Astrocyte of the hippocampus (primary cell): ENCODE measurements around the gene ZNF580.

Source experiments
- DNase-seq: peaks from one replicate; pipeline ENCODE4 v3.0.0; 2011; ENCODE audit warnings: low read depth, low spot score

Gene ZNF580

DNA sequence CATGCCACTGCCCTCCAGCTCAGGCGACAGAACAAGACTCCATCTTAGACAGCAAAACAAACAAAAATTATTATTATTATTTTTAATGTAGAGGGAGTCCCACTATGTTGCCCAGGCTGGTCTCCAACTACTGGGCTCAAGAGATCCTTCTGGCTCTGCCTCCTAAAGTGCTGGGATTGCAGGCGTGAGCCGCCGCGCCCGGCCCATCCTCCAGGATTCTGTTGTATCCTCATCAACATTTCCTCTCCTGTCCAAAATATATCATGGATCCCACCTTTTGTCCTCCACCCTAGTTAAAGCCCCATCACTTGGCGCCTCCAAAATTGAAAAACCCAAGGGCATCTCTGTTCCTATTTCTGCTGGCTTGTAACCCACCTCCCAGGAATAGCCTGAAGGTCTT, 17.7 kb upstream of the ZNF580 start:
- DNase-seq: no peak

DNA sequence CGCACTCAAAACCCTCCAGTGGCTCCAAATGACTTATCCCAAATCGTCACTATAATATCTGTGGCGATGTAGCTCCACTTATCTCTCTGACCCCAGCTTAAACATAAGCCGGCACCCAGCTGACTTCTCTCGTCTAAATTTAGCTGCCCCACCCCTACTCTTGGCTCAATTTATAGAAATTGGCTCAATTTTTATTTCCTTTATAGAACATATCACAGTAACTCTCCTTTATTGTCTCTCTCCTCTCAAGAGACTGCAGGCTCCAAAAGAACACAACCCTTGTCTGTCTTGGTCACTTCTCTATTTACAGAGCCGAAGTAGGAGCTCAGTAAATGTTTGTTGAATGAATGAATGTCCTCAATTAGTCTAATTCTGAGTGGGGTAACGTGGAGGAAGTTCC, 17.2 kb upstream of the ZNF580 start:
- no peak for DNase-seq

DNA sequence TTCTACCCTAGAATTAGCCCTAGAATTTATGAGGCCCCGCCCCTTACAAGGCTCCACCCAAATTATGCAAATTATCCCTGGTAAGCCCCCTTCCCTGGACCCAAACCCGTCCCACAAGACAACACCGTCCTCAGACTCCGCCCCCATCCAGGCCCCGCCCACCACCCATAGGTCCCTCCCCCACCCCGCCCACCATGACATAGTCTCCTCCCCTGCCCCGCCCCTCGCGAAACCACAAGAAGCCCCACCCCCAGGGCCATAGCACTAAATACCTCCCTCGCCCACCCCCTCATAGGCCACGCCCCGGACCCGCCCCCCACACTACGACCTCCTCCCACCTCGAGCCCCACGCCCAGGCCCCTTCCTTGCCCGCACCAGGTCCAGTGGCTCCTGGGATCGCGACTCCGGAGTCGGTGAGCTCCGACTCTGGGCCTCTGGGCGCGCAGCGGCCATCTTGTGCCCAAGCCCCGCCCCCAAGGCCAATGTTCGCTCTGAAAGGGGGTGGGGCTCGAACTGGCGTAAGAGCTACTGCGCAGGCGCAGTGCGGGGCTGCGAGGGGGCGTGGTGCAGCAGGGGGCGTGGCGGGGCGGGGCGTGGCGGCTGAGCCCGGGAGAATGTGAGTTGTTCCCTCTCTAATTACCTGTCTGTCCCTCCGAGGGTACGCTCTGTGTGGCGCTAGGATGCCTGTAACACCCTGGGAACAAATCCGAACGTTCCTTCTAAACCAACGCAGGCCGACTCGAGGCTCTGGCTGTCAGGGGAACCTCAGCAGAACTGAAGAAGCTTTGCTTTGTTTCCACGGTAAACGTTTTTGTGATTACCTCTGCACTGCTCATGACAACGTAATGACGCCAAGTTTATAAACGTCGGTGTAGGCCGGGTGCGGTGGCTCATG, 16.4 kb upstream of the ZNF580 start, which contains the start of gene ZNF784:
ZNF784 (minus strand) TSS at position 458 of the 895 bp plus-strand sequence; CDS start at position 453, 5 bp downstream.
- peak; percentile 98 for DNase-seq

DNA sequence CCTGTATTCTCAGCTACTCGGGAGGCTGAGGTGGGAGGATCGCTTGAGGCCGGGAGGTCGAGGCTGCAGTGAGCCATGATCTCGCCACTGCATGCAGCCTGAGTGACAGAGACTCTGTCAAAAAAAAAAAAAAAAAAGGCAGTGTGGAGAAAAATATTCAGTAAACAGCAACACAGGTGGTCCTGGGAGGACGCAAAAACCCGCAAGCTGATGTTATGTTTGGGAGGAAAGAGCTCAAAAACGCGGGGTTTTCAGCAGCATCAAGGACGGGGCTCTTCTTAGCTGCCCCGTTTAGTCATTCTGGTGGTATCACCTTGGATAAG, 15.8 kb upstream of the ZNF580 start:
- no peak for DNase-seq

DNA sequence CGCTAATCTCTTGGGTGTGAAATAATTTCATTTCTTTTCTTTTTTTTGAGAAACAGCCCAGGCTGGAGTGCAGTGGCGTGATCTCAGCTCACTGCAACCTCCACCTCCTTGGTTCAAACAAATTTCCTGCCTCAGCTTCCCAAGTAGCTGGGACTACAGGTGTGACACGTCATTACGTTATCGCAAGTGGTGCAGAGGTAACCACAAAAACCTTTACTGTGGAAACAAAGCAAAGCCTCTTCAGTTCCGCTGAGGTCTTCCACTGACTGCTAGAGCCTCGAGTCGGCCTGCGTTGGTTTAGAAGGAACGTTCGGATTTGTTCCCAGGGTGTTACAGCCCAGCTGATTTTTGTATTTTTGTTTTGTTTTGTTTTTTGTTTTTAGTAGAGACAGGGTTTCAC, 14.5 kb upstream of the ZNF580 start:
- DNase-seq: no peak

DNA sequence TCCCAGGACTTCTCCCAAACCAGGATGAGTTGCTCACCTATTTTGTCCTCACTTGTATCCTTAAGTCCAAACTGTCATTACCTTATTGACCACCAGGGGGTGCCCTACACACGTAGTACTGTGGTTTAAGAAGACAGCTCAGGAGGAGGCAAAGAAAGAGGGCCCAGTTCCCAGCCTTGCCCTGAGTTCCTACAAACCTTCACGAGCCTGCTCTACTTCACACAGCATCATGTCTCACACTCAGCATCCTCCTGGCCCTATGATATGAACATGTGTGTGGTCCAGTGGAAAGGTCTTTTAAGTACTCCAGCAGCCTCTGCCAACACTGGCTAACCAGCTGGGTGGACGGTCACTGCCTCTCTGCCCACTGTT, 8.4 kb upstream of the ZNF580 start:
- DNase-seq: peak; percentile 94

DNA sequence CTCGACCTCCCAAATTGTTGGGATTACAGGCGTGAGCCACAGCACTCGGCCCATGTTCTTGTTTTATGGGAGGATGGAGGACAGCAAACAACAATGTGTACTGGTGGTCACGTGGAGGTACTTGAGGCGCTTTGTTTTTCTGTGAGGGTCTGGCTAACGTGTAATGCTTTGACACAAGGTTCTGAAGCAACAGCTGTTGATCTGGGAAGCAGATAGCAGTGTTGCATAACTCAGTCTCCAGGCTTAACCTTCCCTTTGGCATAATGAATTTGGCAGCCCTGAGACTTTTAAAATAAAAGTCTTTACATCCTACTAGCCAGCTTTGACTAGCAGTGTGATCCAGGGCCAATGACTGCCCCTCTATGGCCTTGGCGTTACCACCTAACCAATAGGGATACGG, 6.9 kb upstream of the ZNF580 start:
- no peak for DNase-seq

DNA sequence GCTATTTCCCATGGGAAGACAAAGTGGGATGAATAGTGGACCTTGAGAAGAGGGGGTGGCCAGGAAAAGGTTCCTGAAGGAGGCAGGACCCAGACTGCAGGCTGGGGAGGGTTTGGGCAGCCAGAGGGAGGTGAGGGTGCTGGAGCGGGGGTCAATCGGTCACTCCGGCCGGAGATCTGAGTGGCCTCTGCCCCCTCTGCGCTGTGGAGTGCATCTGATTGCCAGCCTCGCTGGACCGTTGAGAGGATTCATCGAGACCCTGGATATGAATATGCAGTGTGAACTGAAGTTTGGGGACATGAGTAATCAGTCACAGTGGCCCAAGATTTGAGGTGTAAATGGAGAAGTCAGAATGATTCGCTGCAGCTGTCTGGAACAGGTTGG, 5.5 kb upstream of the ZNF580 start:
- no peak for DNase-seq

DNA sequence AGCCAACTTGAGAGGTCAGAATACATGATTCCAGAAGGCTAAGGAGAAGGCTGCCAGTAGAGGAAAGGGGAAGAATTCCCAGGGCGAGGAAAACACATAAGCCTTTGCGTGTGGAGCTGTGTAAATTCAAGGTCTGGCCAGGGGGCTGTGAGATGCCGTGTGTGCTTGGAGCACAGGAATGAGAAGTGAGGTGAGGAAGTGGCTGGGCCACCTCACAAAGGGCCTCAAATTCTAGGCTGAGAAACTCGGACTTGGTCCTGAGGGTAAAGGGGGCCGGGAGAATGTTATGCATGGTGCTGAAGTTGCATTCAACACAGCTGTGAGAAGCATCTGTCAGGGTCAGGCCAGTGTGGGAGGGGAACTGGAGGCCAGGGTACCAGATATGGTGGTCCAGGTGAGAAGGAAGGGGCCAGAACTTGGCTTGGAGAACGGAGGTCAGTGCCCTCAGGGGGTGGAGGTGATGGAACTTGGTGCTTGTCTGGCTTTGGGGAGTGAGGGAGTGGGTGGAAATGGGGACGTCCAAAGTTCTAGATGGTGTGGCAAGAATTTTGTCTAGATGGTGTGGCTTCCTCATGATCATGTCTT, 4.9 kb upstream of the ZNF580 start:
- no peak for DNase-seq

DNA sequence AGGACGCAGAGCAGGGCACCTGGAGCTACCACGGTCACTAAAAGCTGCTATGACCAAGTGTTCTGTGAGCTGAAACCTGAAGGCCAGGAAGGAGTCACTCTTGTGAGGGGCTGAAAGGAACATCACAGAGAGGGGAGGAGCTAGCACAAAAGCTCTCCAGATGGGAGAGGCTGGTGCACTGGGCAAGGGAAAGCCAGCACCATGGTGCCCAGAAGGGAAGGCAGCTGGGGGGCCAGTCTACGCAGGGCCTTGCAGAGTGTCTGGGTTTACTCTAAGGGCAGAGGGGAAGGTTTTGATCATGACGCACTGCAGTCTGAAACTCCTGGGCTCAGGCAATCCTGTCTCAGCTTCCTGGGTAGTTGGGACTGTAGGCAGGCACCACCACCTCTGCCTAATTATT, 4.1 kb upstream of the ZNF580 start:
- no peak for DNase-seq

DNA sequence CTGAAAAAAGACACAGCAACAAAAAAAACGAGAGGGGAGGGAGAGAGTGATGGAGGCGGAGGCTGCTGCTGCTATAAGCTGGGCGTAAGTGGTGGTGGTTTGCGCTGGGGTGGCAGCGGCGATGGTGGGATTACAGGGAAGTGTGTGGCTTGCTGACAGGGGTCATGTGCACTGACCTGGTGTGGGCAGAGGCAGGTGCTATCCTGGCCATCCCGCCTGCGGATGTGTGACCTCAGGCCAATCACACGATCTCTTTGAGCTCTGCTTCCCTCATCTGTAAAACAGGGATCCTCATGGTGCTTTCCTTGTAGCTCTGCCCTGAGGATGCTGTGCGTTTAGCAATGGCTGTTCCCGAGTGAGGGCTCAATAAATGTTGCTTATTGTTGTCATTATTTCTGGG, 3.3 kb upstream of the ZNF580 start:
- no peak for DNase-seq

DNA sequence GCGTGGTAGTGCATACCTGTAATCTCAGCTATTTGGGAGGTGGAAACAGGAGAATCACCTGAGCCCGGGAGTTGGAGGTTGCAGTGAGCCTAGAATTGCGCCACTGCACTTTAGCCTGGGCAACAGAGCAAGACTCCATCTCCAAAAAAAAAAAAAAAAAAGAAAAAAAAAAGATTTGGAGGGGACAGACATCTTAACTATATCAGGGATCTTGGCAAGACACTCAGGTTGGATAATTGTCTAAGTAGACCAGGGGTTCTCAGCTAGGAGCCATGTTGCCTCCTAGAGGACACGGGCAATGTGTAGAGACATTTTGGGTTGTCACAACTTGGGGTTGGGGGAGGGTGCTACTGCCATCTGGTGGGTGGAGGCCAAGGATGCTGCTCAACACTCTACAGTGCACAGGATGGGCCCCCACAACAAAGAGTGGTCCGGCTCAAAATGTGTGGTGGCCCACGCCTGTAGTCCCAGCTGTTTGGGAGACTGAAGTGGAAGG, 1.9 kb upstream of the ZNF580 start:
- DNase-seq: peak; percentile 41

DNA sequence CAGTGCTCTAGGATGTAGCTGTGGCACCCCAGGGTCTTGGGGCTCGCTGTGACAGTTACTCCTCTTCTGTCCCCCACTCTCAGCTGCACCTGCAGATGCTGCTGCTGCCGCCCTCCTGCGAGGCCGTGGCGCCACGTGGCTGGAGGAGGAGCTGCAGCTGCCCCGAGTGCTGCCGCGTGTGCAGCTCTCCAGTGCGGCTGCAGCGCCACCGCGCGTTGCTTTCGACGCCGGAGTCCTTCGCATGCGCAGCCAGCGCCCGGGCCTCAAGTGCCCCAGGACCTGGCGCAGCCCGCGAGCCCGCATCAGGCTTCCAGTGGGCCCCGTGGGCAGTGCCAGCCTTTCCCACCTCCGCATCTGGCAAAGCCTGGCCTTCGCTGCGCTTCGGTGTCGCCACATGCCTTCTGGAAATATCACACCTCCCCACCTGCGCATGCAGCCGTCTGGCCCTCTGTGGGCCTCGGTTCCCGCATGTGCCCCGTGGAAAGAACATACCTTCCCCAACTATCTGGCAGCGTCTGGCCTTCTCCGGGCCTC, 692 bp upstream of the ZNF580 start:
- DNase-seq: peak; percentile 82

DNA sequence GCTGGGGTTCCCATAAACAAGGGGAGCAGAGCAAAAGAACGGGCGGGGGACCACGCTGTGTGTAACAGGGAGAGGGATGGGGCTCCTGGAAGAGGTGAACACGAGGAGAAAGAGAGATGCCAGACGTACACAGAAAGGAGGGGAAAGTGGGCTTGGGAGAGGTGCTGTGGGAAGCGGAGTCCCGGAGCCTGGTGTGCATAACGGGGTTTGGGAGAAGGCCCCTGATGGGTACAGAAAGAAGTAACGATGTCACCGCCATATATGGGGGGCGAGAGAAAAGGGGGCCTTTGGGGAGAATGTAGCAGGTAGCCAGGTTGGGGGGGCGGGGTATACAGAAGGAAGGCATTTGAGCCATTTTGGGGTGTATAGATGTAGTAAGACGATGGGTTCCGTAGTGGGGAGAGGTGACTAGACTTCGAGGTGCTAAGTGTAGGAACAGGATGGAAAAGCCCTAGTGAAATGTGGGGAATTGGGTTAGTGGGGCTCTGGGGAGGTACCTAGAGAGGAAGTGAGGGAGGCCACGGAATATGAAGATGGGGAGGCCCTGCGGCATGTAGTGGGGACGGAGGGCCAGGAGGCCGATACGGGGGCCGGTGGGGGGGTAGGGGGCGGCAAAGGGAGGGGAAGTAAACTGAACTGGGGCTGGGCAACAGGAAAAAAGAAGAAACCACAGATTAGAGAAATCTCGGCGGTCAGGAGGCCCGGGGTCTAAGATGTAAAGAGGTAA, 787 bp downstream of the ZNF580 start:
- DNase-seq: peak; percentile 28

DNA sequence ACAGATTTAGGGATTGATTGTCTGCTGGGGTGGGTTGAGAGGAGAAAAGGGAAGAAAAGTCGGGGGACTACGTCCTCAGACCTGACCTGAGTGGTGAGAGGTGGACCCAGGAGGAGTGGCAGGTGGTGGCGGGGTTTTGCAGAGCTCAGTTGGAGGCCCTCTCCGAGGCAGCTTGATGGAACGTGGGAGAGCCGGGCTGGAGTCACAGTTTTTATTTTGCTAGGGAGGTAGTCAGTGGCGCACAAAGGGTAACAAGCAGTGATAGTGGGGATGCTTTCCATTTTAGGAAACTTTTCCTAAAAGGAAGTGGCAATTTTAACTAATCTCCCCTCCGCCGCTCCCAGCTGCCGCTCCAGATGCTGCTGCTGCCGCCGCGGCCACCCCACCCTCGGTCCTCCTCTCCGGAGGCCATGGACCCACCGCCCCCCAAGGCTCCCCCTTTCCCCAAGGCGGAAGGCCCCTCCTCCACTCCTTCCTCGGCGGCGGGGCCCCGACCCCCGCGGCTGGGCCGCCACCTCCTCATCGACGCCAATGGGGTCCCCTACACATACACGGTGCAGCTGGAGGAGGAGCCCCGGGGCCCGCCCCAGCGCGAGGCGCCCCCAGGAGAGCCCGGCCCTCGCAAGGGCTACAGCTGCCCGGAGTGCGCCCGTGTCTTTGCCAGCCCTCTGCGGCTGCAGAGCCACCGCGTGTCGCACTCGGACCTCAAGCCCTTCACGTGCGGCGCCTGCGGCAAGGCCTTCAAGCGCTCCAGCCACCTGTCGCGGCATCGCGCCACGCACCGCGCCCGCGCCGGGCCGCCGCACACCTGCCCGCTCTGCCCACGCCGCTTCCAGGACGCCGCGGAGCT, 1.6 kb downstream of the ZNF580 start:
- peak; percentile 45 for DNase-seq

DNA sequence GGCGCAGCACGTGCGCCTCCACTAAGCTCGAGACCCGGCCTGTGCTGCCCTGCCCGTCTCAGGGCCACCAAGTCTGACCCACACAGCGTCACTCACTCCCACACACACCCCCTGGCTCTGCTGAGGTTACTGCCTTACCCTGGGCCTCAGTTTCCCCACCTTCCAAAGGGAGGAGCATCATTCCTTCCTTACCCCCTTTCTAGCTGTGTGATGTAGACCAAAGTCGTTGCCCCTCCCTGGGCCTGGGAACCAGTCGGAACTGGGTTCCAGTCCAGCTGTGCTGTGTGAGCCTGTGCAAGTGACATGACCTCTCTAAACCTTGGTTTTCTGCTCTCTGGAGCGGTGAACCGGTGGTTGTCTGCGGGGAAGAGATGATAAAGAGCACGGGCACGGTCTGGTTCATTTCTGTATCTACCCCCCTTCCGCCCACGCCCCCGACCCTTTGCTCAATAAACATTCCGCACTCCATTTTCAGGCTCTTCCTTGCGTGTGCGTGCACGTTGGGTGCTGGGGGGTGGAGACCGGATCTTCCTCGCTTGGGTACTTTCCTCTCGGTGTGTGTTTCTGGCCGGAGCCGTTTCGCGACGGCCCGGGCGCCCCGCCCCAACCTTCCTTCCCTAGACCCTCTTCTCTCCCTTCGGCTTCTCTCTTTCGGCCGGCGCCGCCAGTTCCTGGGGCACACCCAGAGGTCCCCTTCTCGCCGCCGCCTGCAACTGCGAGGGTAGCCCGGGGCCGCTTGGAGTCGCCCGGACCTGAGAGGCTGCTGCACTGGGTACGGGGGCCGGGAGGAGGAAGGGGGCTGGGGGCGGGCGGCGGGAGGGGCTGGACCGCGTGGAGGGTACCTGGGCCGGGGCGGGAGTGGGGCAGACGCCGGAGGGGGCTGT, 2.4 kb downstream of the ZNF580 start, which contains the start of gene ZNF581:
ZNF581 (plus strand) TSS at position 647 of the 884 bp plus-strand sequence. CDS start 923 bp downstream, outside the sequence.
- DNase-seq: peak; percentile 87

DNA sequence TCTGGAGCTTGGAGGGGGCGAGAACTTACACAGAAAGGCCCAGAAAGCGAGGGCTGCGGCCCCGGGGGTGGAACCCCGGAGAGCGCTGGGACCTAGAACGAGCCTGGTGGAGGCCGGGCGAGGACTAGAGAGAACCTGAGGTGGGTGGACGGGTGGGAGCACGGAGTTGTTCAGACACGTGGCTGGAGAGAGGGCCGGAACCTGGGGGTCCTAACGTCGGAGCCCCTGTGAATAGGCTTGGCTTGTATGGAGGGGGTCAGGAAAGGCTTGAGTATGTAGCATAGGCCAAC, 3.0 kb downstream of the ZNF580 start:
- DNase-seq: no peak

DNA sequence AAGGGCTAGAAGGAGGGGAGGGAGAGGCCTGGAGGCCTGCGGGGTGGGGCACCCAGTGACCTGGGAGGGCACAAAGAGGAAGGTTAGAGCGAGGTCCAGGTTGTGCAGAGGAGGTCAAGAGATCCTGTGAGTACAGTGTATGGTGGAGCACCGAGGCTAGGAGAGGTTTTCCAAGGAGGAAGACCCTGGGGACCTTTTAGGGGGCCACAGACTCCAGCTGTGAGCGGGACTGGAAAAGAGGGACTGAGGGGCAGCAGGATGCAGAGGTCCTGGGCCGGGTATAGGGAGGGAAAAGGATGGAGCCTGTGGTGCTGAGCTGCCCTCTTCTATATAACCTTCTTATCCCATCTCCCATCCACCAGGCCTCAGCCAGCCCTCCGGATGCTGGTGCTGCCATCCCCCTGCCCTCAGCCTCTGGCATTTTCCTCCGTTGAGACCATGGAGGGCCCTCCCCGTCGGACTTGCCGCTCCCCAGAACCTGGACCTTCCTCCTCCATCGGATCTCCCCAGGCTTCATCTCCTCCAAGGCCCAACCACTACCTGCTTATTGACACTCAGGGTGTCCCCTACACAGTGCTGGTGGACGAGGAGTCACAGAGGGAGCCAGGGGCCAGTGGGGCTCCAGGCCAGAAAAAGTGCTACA, 3.5 kb downstream of the ZNF580 start:
- DNase-seq: no peak

DNA sequence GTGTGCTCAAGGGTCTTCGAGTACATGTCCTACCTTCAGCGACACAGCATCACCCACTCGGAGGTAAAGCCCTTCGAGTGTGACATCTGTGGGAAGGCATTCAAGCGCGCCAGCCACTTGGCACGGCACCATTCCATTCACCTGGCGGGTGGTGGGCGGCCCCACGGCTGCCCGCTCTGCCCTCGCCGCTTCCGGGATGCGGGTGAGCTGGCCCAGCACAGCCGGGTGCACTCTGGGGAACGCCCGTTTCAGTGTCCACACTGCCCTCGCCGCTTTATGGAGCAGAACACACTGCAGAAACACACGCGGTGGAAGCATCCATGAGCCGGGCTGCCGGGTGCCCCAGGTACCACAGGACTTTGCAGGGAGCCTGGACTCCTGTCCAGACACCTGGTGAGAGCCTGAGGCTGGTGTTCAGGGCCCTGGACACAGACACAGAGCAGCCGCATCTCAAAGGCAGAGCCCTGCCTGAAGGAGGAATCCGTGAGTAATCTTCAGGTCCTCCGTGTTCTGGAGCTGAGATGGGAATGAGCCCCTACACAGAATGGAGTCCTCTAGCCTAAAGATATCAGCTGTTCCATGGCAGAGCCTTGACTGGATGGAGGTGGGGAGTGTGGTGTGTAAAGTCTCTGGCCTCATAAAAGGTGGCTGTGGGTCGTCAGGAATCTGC, 4.2 kb downstream of the ZNF580 start:
- no peak for DNase-seq
